SK-N-SH (cell line): ENCODE measurements around the gene AGPAT3. TPM values are rescaled to one million over a fixed set of nuclear protein-coding genes. Genes with fewer than 3 reads are reported as not detected.
A peak's percentile ranks its signal among the peaks of the same experiment; 100 is the strongest.

Experiments used
- CTCF ChIA-PET: fragments of 300-600, 350-600 bp; formaldehyde crosslinking; extraction: SDS; loops from one replicate; lab custom pipeline; 2021; lab: Yijun Ruan, JAX
- POLR2A ChIA-PET: fragments of 350-600 bp; sonication (Branson Sonifier 250); formaldehyde crosslinking; extraction: SDS; loops from one replicate; lab custom pipeline; 2020; ENCODE audit warnings: antibody characterized with exemption, inconsistent platforms; lab: Yijun Ruan, JAX
- DNase-seq: peaks from one replicate; pipeline ENCODE4 v3.0.0; 2012
- H2AFZ ChIP-seq: fragments of 200-600 bp; sonication (generic); 2 replicates; pipeline ENCODE4 v1.8.1; 2016; ENCODE audit warnings: antibody characterized with exemption, mild to moderate bottlenecking, low read depth
- H3F3A ChIP-seq: fragments of 200-600 bp; sonication (generic); replicated peaks from 2 replicates; pipeline ENCODE3; 2016; ENCODE audit warnings: antibody characterized with exemption, mild to moderate bottlenecking; ENCODE audit not compliant: insufficient read depth
- H3K27ac ChIP-seq, 2 experiments: fragments of 200-500 bp in 1 of 2; fragments of 200-600 bp in 1 of 2; sonication (Bioruptor generic) in 1 of 2; sonication (generic), shearing (Covaris generic) in 1 of 2; 2 replicates each; pipeline versions ENCODE4 v1.5.1 to v1.6.1; 2014 to 2016; ENCODE audit warnings: low read depth in 2 of 2, inconsistent platforms in 1 of 2, low read length in 1 of 2, mild to moderate bottlenecking in 1 of 2, mixed read lengths in 1 of 2
- H3K27me3 ChIP-seq: fragments of 200-600 bp; sonication (generic), shearing (Covaris generic); 2 replicates; pipeline ENCODE4 v1.6.1; 2016; ENCODE audit warnings: mixed run types; ENCODE audit not compliant: insufficient read depth
- H3K36me3 ChIP-seq, 2 experiments: fragments of 200-500 bp in 1 of 2; fragments of 200-600 bp in 1 of 2; sonication (Bioruptor generic) in 1 of 2; sonication (generic) in 1 of 2; replicated peaks in 1 of 2; 2 replicates each; pipeline versions ENCODE3 to v1.5.1; 2014 to 2016; ENCODE audit warnings: low read length in 1 of 2, mild to moderate bottlenecking in 1 of 2; ENCODE audit not compliant: insufficient read depth in 2 of 2, control insufficient read depth in 1 of 2
- H3K4me1 ChIP-seq, 2 experiments: fragments of 200-500 bp in 1 of 2; fragments of 200-600 bp in 1 of 2; sonication (Bioruptor generic) in 1 of 2; sonication (generic), shearing (Covaris generic) in 1 of 2; 2 replicates each; pipeline versions ENCODE4 v1.5.1 to v1.6.1; 2014 to 2016; ENCODE audit warnings: low read depth in 1 of 2, low read length in 1 of 2, mixed run types in 1 of 2; ENCODE audit not compliant: insufficient read depth in 2 of 2, control insufficient read depth in 1 of 2
- H3K4me2 ChIP-seq: fragments of 200-600 bp; sonication (generic), shearing (Covaris generic); 2 replicates; pipeline ENCODE4 v1.6.1; 2017; ENCODE audit warnings: mixed run types
- H3K4me3 ChIP-seq, 2 experiments: fragments of 200-500 bp in 1 of 2; fragments of 200-600 bp in 1 of 2; sonication (Bioruptor generic) in 1 of 2; sonication (generic), shearing (Covaris generic) in 1 of 2; 2 replicates each; pipeline versions ENCODE4 v1.5.1 to v1.8.1; 2014 to 2016; ENCODE audit warnings: low read depth in 2 of 2, inconsistent platforms in 1 of 2, low read length in 1 of 2, mild to moderate bottlenecking in 1 of 2, mixed read lengths in 1 of 2, moderate library complexity in 1 of 2
- H3K79me2 ChIP-seq: fragments of 200-600 bp; sonication (generic); 2 replicates; pipeline ENCODE4 v1.8.1; 2017; ENCODE audit warnings: mild to moderate bottlenecking; ENCODE audit not compliant: insufficient read depth
- H3K9ac ChIP-seq: fragments of 200-600 bp; sonication (generic); 2 replicates; pipeline ENCODE4 v1.6.1; 2017; ENCODE audit warnings: mixed run types
- H3K9me2 ChIP-seq: fragments of 200-600 bp; sonication (generic); 2 replicates; pipeline ENCODE4 v1.6.1; 2017; ENCODE audit warnings: mixed run types
- H3K9me3 ChIP-seq: fragments of 200-600 bp; sonication (generic); 2 replicates; pipeline ENCODE4 v1.6.1; 2017; ENCODE audit warnings: mixed run types, mild to moderate bottlenecking, moderate library complexity
- H4K20me1 ChIP-seq: fragments of 200-600 bp; sonication (generic); 2 replicates; pipeline ENCODE4 v1.6.1; 2017; ENCODE audit warnings: mild to moderate bottlenecking, mixed run types; ENCODE audit not compliant: insufficient read depth
- ELF1 ChIP-seq: IDR thresholded peaks from 2 replicates; pipeline ENCODE4 v1.4.0; 2012
- FOXJ3 ChIP-seq: sonication (generic); formaldehyde crosslinking; IDR thresholded peaks from 2 replicates; pipeline ENCODE4 v1.5.1; 2020; ENCODE audit warnings: mild to moderate bottlenecking, missing genetic modification reagents
- GABPA ChIP-seq: IDR thresholded peaks from 2 replicates; pipeline ENCODE4 v1.4.0; 2012; ENCODE audit warnings: low read depth, mild to moderate bottlenecking
- MXI1 ChIP-seq: IDR thresholded peaks from 2 replicates; pipeline ENCODE4 v1.6.1; 2012; ENCODE audit warnings: mild to moderate bottlenecking, low read depth, low read length, improper control_type of control experiment
- NRF1 ChIP-seq: IDR thresholded peaks from 2 replicates; pipeline ENCODE4 v1.6.1; 2012; ENCODE audit warnings: low read depth, mild to moderate bottlenecking, low read length
- PBX3 ChIP-seq: IDR thresholded peaks from 2 replicates; pipeline ENCODE4; 2012
- RFX5 ChIP-seq: IDR thresholded peaks from 2 replicates; pipeline ENCODE4 v1.6.1; 2012; ENCODE audit warnings: mild to moderate bottlenecking, improper control_type of control experiment, low read length
- RXRA ChIP-seq: IDR thresholded peaks from 2 replicates; pipeline ENCODE4 v1.4.0; 2012; ENCODE audit warnings: low read depth, mild to moderate bottlenecking, borderline replicate concordance
- SIN3A ChIP-seq: IDR thresholded peaks from 2 replicates; pipeline ENCODE4 v1.6.1; 2012; ENCODE audit warnings: low read depth, mild to moderate bottlenecking, low read length, moderate library complexity, borderline replicate concordance
- TAF1 ChIP-seq: IDR thresholded peaks from 2 replicates; pipeline ENCODE4 v1.6.1; 2012; ENCODE audit warnings: low read depth, mild to moderate bottlenecking, low read length, moderate library complexity, borderline replicate concordance
- TCF12 ChIP-seq: IDR thresholded peaks from 2 replicates; pipeline ENCODE4 v1.4.0; 2012
- TEAD4 ChIP-seq: IDR thresholded peaks from 2 replicates; pipeline ENCODE4 v1.4.0; 2012; ENCODE audit warnings: mild to moderate bottlenecking, borderline replicate concordance; ENCODE audit not compliant: insufficient read depth
- USF1 ChIP-seq: IDR thresholded peaks from 2 replicates; pipeline ENCODE4 v1.4.0; 2012; ENCODE audit warnings: low read depth, borderline replicate concordance
- USF2 ChIP-seq: fragments of 150-350 bp; IDR thresholded peaks from 2 replicates; pipeline ENCODE4 v1.6.1; 2017; ENCODE audit warnings: antibody characterized with exemption, low read length, low read depth, borderline replicate concordance
- ZBTB33 ChIP-seq: IDR thresholded peaks from 2 replicates; pipeline ENCODE4 v1.4.0; 2012; ENCODE audit warnings: low read depth, borderline replicate concordance
- WGBS: methylation state at CpG from one replicate; pipeline ENCODE4 v1.1.6; 2017; ENCODE audit warnings: low lambda C conversion rate; 5-methylcytosine and 5-hydroxymethylcytosine counted together
- polyA plus RNA-seq, 3 experiments: library from polyadenylated mRNA; depleted of rRNA; stranded (reverse); fragments of >200 nt; gene quantifications; 2 replicates each; pipeline ENCODE4 v1.2.3, GENCODE V29; 2012
- TF ChIP-seq, protein P1 (sequence below): IDR thresholded peaks from 2 replicates; pipeline ENCODE4 v1.4.0; 2012; ENCODE audit warnings: low read depth

The AGPAT3 gene
- polyA plus RNA-seq, 1 of the 3 experiments (the other 2 are of a cell fraction): 35.3 TPM

DNA sequence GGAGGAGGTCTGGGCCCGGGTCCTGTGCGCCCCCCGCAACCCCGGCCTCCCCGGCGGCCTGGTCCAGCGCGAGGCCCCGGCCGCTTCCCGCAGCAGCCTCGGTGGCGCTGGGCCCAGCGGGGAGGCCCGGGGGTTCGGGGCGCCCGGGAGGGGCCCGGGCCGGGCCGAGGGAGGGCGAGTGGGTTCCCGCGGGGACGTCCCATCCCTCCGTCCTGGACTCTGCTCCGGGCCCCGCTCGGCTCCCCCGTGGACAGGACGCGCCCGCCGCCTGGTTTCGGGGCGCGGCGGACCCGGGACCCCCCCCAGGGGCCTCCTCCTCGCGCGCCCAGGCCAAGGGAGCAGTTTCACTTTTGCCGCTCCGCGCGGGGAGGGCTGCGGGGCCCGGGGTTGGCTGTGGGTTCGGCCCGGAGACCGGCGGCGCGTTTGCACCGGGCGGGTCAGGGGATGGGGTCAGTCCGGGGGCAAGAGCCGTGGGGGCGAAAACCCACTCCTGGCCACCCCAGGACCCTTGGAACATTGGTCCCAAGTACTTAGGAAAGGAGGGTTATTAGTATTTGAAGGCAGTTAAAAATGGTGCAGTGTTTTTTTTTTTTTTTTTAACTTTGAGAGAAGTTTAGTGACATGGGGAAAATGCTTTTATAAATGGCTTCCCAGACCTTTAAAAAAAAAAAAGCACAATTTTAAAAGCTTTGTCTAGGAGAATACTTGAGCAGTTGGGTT is 677 bp downstream of the AGPAT3 start (continued):
- no peak for TF ChIP-seq USF2
- TF ChIP-seq ELF1: no peak
- TF ChIP-seq RFX5: no peak

DNA sequence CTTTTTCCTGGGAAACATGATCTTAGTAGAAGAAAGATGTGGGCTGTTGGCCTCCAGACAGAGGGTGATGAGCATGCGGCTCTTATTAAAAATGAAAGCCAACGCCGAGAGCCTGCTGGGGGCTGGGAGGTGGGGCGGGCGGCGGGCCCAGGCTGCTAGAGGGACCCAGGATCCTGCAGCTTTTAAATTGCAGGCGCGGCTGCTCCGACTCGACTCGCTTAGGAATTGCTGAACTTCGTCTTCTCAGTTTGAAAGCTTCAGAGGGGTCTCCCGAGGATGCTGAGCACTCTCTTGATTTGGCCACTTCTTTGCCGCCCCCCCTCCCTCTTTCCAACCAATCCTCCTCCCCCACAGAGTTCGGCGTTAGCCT is 1.2 kb downstream of the AGPAT3 start:
- peaks cover 55% of the 10 kb centered on the region for H3K79me2 ChIP-seq
- peak overlapping the region; percentile 81 to 90 for H3K4me3 ChIP-seq
- ChIA-PET CTCF (interaction anchor here (1.5 to 2.1 kb wide), 2 partner anchors 55 to 110 kb away, joined by 6 to 8 read pairs; no protein-coding TSS in a partner anchor), POLR2A (no interaction called here)
- WGBS: 14% methylated on average over 7 of the region's 16 CpGs
- DNase-seq: peak; percentile 83
- no peak for TF ChIP-seq NRF1
- no peak for TF ChIP-seq RXRA
- TF ChIP-seq TCF12: no peak
- TF ChIP-seq GABPA: no peak
- TF ChIP-seq, protein P1, sequence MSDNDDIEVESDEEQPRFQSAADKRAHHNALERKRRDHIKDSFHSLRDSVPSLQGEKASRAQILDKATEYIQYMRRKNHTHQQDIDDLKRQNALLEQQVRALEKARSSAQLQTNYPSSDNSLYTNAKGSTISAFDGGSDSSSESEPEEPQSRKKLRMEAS: peak; percentile 30; the same call in 1 of the 2 replicates
- no peak for TF ChIP-seq TEAD4
- TF ChIP-seq PBX3: 0 out of 2 replicates have a peak, but pooled peaks have one; percentile 14
- TF ChIP-seq MXI1: 0 out of 2 replicates have a peak, but pooled peaks have one; percentile 41
- TF ChIP-seq FOXJ3 (CRISPR knock-in tag): no peak
- no peak for TF ChIP-seq ZBTB33
- TF ChIP-seq SIN3A: no peak
- TF ChIP-seq USF1: no peak
- 0 out of 2 replicates have a peak, but pooled peaks have one; percentile 22 for TF ChIP-seq TAF1
- H2AFZ ChIP-seq: peak overlapping the region; percentile 52; the same call in 1 of the 2 replicates
- peak overlapping the region; percentile 85 for H3K9ac ChIP-seq
- H3K27ac ChIP-seq: peak overlapping the region; percentile 71 to 76
- H4K20me1 ChIP-seq: peaks cover 18% of the 10 kb centered on the region; the same call in 1 of the 2 replicates
- H3K9me2 ChIP-seq: no peaks in the 10 kb centered on the region
- no peaks in the 10 kb centered on the region for H3K27me3 ChIP-seq
- no peaks in the 10 kb centered on the region for H3F3A ChIP-seq
- H3K9me3 ChIP-seq: no peaks in the 10 kb centered on the region
- peak overlapping the region; percentile 79 for H3K4me2 ChIP-seq
- H3K4me1 ChIP-seq: peaks cover 8 to 14% of the 10 kb centered on the region in 2 experiments; a peak in 2 of 4 replicates
- peaks cover 16 to 29% of the 10 kb centered on the region in 2 experiments for H3K36me3 ChIP-seq
